Measurements from ENCODE around the gene CADM1. TPM values are rescaled to one million over a fixed set of nuclear protein-coding genes. Genes with fewer than 3 reads are reported as not detected.

The CADM1 gene
- total and polyA plus RNA-seq, 9 of the 15 experiments (the other 6 are each of a cell fraction or from before 2014, with no cell fraction given), result 0.42 TPM; not detected in 8

GRCh38 chr11:115199481-115200069 is 304.6 kb downstream of the CADM1 start:
- Histone ChIP-seq H3K9ac (ENCODE audit: insufficient read depth in 1 of 2, low read depth in 2 of 2, low read length in 2 of 2) (no peak overlapping the region), H3K4me1 (replicated peaks in 1 of 2; ENCODE audit: control insufficient read depth in 2 of 2, insufficient read depth in 2 of 2, low read length in 2 of 2) (no peaks in the 10 kb centered on the region), H3K79me2 (ENCODE audit: control insufficient read depth, insufficient read depth, low read length) (no peaks in the 10 kb centered on the region), H3K27ac (ENCODE audit: extremely low read depth, low read depth, low read length) (no peak overlapping the region), H2AFZ (ENCODE audit: low read depth, low read length) (no peak overlapping the region), H3K9me3 (replicated peaks; ENCODE audit: control insufficient read depth, insufficient read depth, low read depth, low read length) (no peaks in the 10 kb centered on the region), H3K27me3 (ENCODE audit: control insufficient read depth in 2 of 2, insufficient read depth in 2 of 2, low read length in 2 of 2) (no peaks in the 10 kb centered on the region), H3K9me1 (ENCODE audit: control insufficient read depth, insufficient read depth, low read length) (no peaks in the 10 kb centered on the region), H3K36me3 (ENCODE audit: control insufficient read depth, insufficient read depth, low read length) (no peaks in the 10 kb centered on the region), H4K20me1 (replicated peaks; ENCODE audit: control insufficient read depth, insufficient read depth, low read length) (0 out of 2 replicates have a peak, but pooled peaks cover 5% of the 10 kb centered on the region), H3K4me3 (no peak overlapping the region), H3K4me2 (ENCODE audit: insufficient read depth, low read length) (no peak overlapping the region)
- no peak for FAIRE-seq
- CTCF ChIA-PET (ENCODE audit: low intra/inter-chr PET ratio), result no interaction called here
- intact Hi-C loops (cut with micrococcal nuclease) (no loop called here), in situ Hi-C loops (cut with MboI) (no loop called here)
- TF ChIP-seq PHTF2 (CRISPR knock-in tag; IDR thresholded peaks at IDR 0.05) (no peak), ZNF75A (CRISPR knock-in tag; IDR thresholded peaks at IDR 0.05) (no peak), KAT8 (IDR thresholded peaks at IDR 0.05; ENCODE audit: low read depth) (no peak), ARHGAP35 (IDR thresholded peaks at IDR 0.05; ENCODE audit: partially characterized antibody) (no peak)
- 0% methylated on average over 3 of the region's 3 CpGs for WGBS (ENCODE audit: insufficient coverage, low coverage, missing lambda C conversion rate)
- no peak for ATAC-seq
- POLR2A ChIA-PET, result no interaction called here
- BruUV-seq (replicated peaks), result no TSS peak
- DNase-seq (ENCODE audit: extremely low read depth in 1 of 4, low spot score in 3 of 4), result no peak

GRCh38 chr11:115198321-115198741 is 305.9 kb downstream of the CADM1 start:
- Histone ChIP-seq H3K27ac (ENCODE audit: extremely low read depth, low read depth, low read length) (no peak overlapping the region), H3K79me2 (ENCODE audit: control insufficient read depth, insufficient read depth, low read length) (no peaks in the 10 kb centered on the region), H3K9me1 (ENCODE audit: control insufficient read depth, insufficient read depth, low read length) (no peaks in the 10 kb centered on the region), H3K4me1 (replicated peaks in 1 of 2; ENCODE audit: control insufficient read depth in 2 of 2, insufficient read depth in 2 of 2, low read length in 2 of 2) (no peaks in the 10 kb centered on the region), H4K20me1 (replicated peaks; ENCODE audit: control insufficient read depth, insufficient read depth, low read length) (0 out of 2 replicates have a peak, but pooled peaks cover 5% of the 10 kb centered on the region), H3K4me2 (ENCODE audit: insufficient read depth, low read length) (no peak overlapping the region), H3K4me3 (no peak overlapping the region), H3K9me3 (replicated peaks; ENCODE audit: control insufficient read depth, insufficient read depth, low read depth, low read length) (no peaks in the 10 kb centered on the region), H3K36me3 (ENCODE audit: control insufficient read depth, insufficient read depth, low read length) (no peaks in the 10 kb centered on the region), H3K9ac (ENCODE audit: insufficient read depth in 1 of 2, low read depth in 2 of 2, low read length in 2 of 2) (no peak overlapping the region), H3K27me3 (ENCODE audit: control insufficient read depth in 2 of 2, insufficient read depth in 2 of 2, low read length in 2 of 2) (no peaks in the 10 kb centered on the region), H2AFZ (ENCODE audit: low read depth, low read length) (no peak overlapping the region)
- intact Hi-C loops (cut with micrococcal nuclease) (no loop called here), in situ Hi-C loops (cut with MboI) (no loop called here)
- no peak for FAIRE-seq
- TF ChIP-seq MLX (CRISPR knock-in tag; conservative IDR thresholded peaks at IDR 0.05), result no peak
- TF ChIP-seq, protein P1, sequence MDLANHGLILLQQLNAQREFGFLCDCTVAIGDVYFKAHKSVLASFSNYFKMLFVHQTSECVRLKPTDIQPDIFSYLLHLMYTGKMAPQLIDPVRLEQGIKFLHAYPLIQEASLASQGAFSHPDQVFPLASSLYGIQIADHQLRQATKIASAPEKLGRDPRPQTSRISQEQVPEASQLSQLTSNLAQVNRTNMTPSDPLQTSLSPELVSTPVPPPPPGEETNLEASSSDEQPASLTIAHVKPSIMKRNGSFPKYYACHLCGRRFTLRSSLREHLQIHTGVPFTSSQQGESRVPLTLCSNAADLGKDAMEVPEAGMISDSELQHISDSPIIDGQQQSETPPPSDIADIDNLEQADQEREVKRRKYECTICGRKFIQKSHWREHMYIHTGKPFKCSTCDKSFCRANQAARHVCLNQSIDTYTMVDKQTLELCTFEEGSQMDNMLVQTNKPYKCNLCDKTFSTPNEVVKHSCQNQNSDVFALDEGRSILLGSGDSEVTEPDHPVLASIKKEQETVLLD (IDR thresholded peaks at IDR 0.05), result no peak
- TF ChIP-seq ZNF354B (CRISPR knock-in tag; IDR thresholded peaks at IDR 0.05), result no peak
- no peak for DNase-seq (ENCODE audit: extremely low read depth in 1 of 4, low spot score in 3 of 4)
- BruUV-seq (replicated peaks), result no TSS peak
- CTCF ChIA-PET (ENCODE audit: low intra/inter-chr PET ratio), result no interaction called here
- POLR2A ChIA-PET, result no interaction called here
- WGBS (ENCODE audit: insufficient coverage, low coverage, missing lambda C conversion rate), result 0% methylated on average over 9 of the region's 9 CpGs
- no peak for ATAC-seq

Measured in K562 (cell line).